Endodermal cell (in vitro differentiated cells): ENCODE data around the gene CCDC6. TPM values are rescaled to one million over a fixed set of nuclear protein-coding genes. Genes with fewer than 3 reads are reported as not detected.
A peak's percentile ranks its signal among the peaks of the same experiment; 100 is the strongest.

ENCODE experiments used
- DNase-seq: peaks from one replicate; pipeline ENCODE4 v3.0.0-alpha.2; 2017
- H3K27ac ChIP-seq: 2 replicates; pipeline ENCODE4 v1.5.1; 2013; ENCODE audit warnings: mild to moderate bottlenecking, low read depth, low read length, moderate library complexity
- H3K27me3 ChIP-seq: 2 replicates; pipeline ENCODE4 v1.6.1; 2013; ENCODE audit warnings: mild to moderate bottlenecking, low read length, moderate library complexity; ENCODE audit not compliant: insufficient read depth, control insufficient read depth, poor library complexity, severe bottlenecking
- H3K36me3 ChIP-seq: 2 replicates; pipeline ENCODE4 v1.7.0; 2013; ENCODE audit warnings: mild to moderate bottlenecking, low read length, moderate library complexity; ENCODE audit not compliant: control insufficient read depth, insufficient read depth
- H3K4me1 ChIP-seq: one replicate; pipeline ENCODE4 v1.7.0; 2013; ENCODE audit warnings: low read length; ENCODE audit not compliant: control insufficient read depth, insufficient read depth
- H3K4me3 ChIP-seq: 2 replicates; pipeline ENCODE4 v1.5.1; 2013; ENCODE audit warnings: mild to moderate bottlenecking, low read length, moderate library complexity
- H3K9ac ChIP-seq: 2 replicates; pipeline ENCODE4 v1.6.1; 2013; ENCODE audit warnings: mild to moderate bottlenecking, low read length, moderate library complexity; ENCODE audit not compliant: poor library complexity, severe bottlenecking; ENCODE audit errors: extremely low read depth
- H3K9me3 ChIP-seq: 2 replicates; pipeline ENCODE4 v1.6.1; 2013; ENCODE audit warnings: mild to moderate bottlenecking, low read length, moderate library complexity; ENCODE audit not compliant: control insufficient read depth
- H3K27ac Mint-ChIP-seq: 2 replicates; pipeline ENCODE4 v1.8.0; 2020; ENCODE audit warnings: mixed read lengths
- H3K27me3 Mint-ChIP-seq: 2 replicates; pipeline ENCODE4 v1.8.0; 2021; ENCODE audit warnings: mild to moderate bottlenecking, mixed read lengths; ENCODE audit not compliant: insufficient read depth
- H3K36me3 Mint-ChIP-seq: 2 replicates; pipeline ENCODE4 v1.8.0; 2020; ENCODE audit warnings: low read depth, mixed read lengths
- H3K4me1 Mint-ChIP-seq: 2 replicates; pipeline ENCODE4 v1.8.0; 2020; ENCODE audit warnings: mixed read lengths
- H3K4me3 Mint-ChIP-seq: 2 replicates; pipeline ENCODE4 v1.8.0; 2020; ENCODE audit warnings: mild to moderate bottlenecking, moderate library complexity, mixed read lengths
- H3K9me3 Mint-ChIP-seq: 2 replicates; pipeline ENCODE4 v1.8.0; 2020; ENCODE audit warnings: mild to moderate bottlenecking, mixed read lengths
- CTCF ChIP-seq: fragments of 200-600 bp; sonication (generic); conservative IDR thresholded peaks from 2 replicates; pipeline ENCODE4 v1.5.0; 2021; ENCODE audit warnings: antibody characterized with exemption, mild to moderate bottlenecking
- WGBS, 2 experiments: methylation state at CpG; one replicate each; pipeline versions ENCODE4 v1.1.5 to v1.1.7; 2013; ENCODE audit warnings: missing lambda C conversion rate in 2 of 2, mixed read lengths in 1 of 2; ENCODE audit not compliant: insufficient coverage in 1 of 2, insufficient read length in 1 of 2; 5-methylcytosine and 5-hydroxymethylcytosine counted together
- total RNA-seq, 2 donors: library from RNA; stranded (reverse); fragmentation: NEBNext Ultra II Directional in 1 of 2; extraction: Animal tissue kit (Norgen Biotek cat#: 25700) in 1 of 2; gene quantifications; 2 replicates in 1 of 2; 3 replicates in 1 of 2; pipeline ENCODE4 v1.2.1, GENCODE V29; 2021

The CCDC6 gene
- total RNA-seq, 2 donors from 2014 or later: 29.3 to 30.4 TPM

GRCh38 chr10:59804220-59804619 lies 102.1 kb downstream of the CCDC6 start:
- Histone ChIP-seq H3K4me3 (no peak overlapping the region), H3K4me1 (peaks cover 4% of the 10 kb centered on the region), H3K27ac (no peak overlapping the region), H3K36me3 (peaks cover 62% of the 10 kb centered on the region), H3K27me3 (no peaks in the 10 kb centered on the region), H3K9me3 (no peaks in the 10 kb centered on the region), H3K9ac (no peak overlapping the region)
- TF ChIP-seq CTCF: no peak
- WGBS, 2 experiments: 99 to 100% methylated on average over 3 to 4 of the region's 4 CpGs
- H3K36me3 Mint-ChIP-seq: peaks cover 67% of the 10 kb centered on the region
- DNase-seq: no peak
- H3K9me3 Mint-ChIP-seq: no peaks in the 10 kb centered on the region
- no peak overlapping the region for H3K4me3 Mint-ChIP-seq
- peaks cover 3% of the 10 kb centered on the region for H3K4me1 Mint-ChIP-seq
- no peaks in the 10 kb centered on the region for H3K27me3 Mint-ChIP-seq
- H3K27ac Mint-ChIP-seq: no peak overlapping the region

DNA sequence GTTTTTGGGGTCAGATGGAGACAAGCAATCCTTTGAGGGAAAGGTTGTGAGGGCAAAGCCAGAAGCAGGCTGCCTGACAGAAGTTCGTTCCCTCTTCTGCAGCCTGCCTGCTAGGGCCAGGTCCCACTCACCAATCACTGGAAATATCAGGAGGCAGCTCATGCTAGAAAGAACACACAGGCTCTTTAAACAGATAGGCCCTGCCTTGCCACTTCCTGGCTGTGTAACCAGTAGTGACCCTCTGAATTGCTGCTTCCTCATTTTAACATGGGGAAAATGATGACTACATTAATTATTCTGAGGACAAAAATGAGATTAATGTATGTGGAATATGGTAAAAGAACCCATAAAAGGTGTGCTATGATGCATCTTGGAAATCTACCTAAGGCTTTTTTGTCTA lies 102.6 kb downstream of the CCDC6 start:
- no peaks in the 10 kb centered on the region for H3K4me1 Mint-ChIP-seq
- H3K36me3 Mint-ChIP-seq: peaks cover 69% of the 10 kb centered on the region
- no peak overlapping the region for H3K4me3 Mint-ChIP-seq
- Histone ChIP-seq H3K9ac (no peak overlapping the region), H3K4me1 (no peaks in the 10 kb centered on the region), H3K27ac (peak overlapping the region; percentile 12), H3K27me3 (no peaks in the 10 kb centered on the region), H3K36me3 (peaks cover 63% of the 10 kb centered on the region), H3K4me3 (no peak overlapping the region), H3K9me3 (no peaks in the 10 kb centered on the region)
- H3K27ac Mint-ChIP-seq: no peak overlapping the region
- DNase-seq: no peak
- WGBS, 2 experiments: 81 to 86% methylated on average over 1 of the region's 1 CpG
- no peak for TF ChIP-seq CTCF
- no peaks in the 10 kb centered on the region for H3K9me3 Mint-ChIP-seq
- H3K27me3 Mint-ChIP-seq: no peaks in the 10 kb centered on the region

- no peak for TF ChIP-seq CTCF
These were observed 105.2 kb downstream of the CCDC6 start for GRCh38 chr10:59801171-59801570.

More at GRCh38 chr10:59801171-59801570, 105.2 kb downstream of the CCDC6 start:
- no peak overlapping the region for H3K4me3 Mint-ChIP-seq
- no peaks in the 10 kb centered on the region for H3K27me3 Mint-ChIP-seq
- no peak overlapping the region for H3K9ac ChIP-seq
- no peaks in the 10 kb centered on the region for H3K9me3 ChIP-seq
- no peaks in the 10 kb centered on the region for H3K27me3 ChIP-seq
- WGBS, 2 experiments: 88 to 94% methylated on average over 2 of the region's 2 CpGs
- DNase-seq: no peak
- H3K9me3 Mint-ChIP-seq: peaks cover 4% of the 10 kb centered on the region
- H3K36me3 Mint-ChIP-seq: peaks cover 71% of the 10 kb centered on the region
- H3K36me3 ChIP-seq: peaks cover 69% of the 10 kb centered on the region
- H3K4me3 ChIP-seq: no peak overlapping the region
- H3K4me1 ChIP-seq: no peaks in the 10 kb centered on the region
- H3K27ac Mint-ChIP-seq: no peak overlapping the region
- H3K4me1 Mint-ChIP-seq: no peaks in the 10 kb centered on the region
- no peak overlapping the region for H3K27ac ChIP-seq
